K562 (cell line): ENCODE measurements around the gene HK1. TPM values are rescaled to one million over a fixed set of nuclear protein-coding genes. Genes with fewer than 3 reads are reported as not detected.
A peak's percentile ranks its signal among the peaks of the same experiment; 100 is the strongest.

Experiments
- BCL6 ChIP-seq: fragments of 250-450 bp; sonication (Bioruptor Pico); IDR thresholded peaks from 2 replicates; pipeline ENCODE4 v1.4.0; 2020
- BCOR ChIP-seq: fragments of 450-650 bp; IDR thresholded peaks from 2 replicates; pipeline ENCODE4 v1.6.1; 2016
- CBX1 ChIP-seq: sonication (generic); IDR thresholded peaks from 2 replicates; pipeline ENCODE4 v1.6.1; 2016; ENCODE audit warnings: antibody characterized with exemption, low read depth, mild to moderate bottlenecking
- DLX4 ChIP-seq: fragments of 250-450 bp; sonication (Bioruptor Pico); IDR thresholded peaks from 2 replicates; pipeline ENCODE4 v1.6.1; 2021; ENCODE audit warnings: mild to moderate bottlenecking
- FOXM1 ChIP-seq, 2 experiments: fragments of 450-650 bp in 1 of 2; sonication (generic) in 1 of 2; formaldehyde crosslinking in 1 of 2; IDR thresholded peaks; 2 replicates each; pipeline versions ENCODE4 v1.6.1 to v1.9.0; 2017 to 2022; ENCODE audit warnings: low read depth in 2 of 2, mild to moderate bottlenecking in 2 of 2, missing genetic modification reagents in 1 of 2, moderate library complexity in 1 of 2
- HDAC3 ChIP-seq: fragments of 450-650 bp; IDR thresholded peaks from 2 replicates; pipeline ENCODE4 v1.6.1; 2018; ENCODE audit warnings: borderline replicate concordance, mild to moderate bottlenecking, moderate library complexity; ENCODE audit not compliant: partially characterized antibody
- ILF3 ChIP-seq: fragments of 450-650 bp; IDR thresholded peaks from 2 replicates; pipeline ENCODE4 v1.6.1; 2018; ENCODE audit warnings: antibody characterized with exemption, mild to moderate bottlenecking, moderate library complexity, borderline replicate concordance
- SMARCA4 ChIP-seq: fragments of 450-650 bp; IDR thresholded peaks from 2 replicates; pipeline ENCODE4 v1.6.1; 2016
- SREBF1 ChIP-seq: fragments of 150-350 bp; IDR thresholded peaks from 2 replicates; pipeline ENCODE4 v1.6.1; 2014; ENCODE audit warnings: antibody characterized with exemption, low read depth, low read length, borderline replicate concordance
- TBL1XR1 ChIP-seq, 2 experiments: IDR thresholded peaks; 2 replicates each; pipeline ENCODE4 v1.6.1; 2012; ENCODE audit warnings: improper control_type of control experiment in 2 of 2, low read length in 2 of 2, mild to moderate bottlenecking in 1 of 2
- TRIM25 ChIP-seq: fragments of 450-650 bp; IDR thresholded peaks from 2 replicates; pipeline ENCODE4 v1.7.0; 2016; ENCODE audit warnings: borderline replicate concordance
- ZBTB40 ChIP-seq, 2 experiments: fragments of 450-650 bp in 1 of 2; sonication (generic) in 1 of 2; formaldehyde crosslinking in 1 of 2; IDR thresholded peaks; 2 replicates each; pipeline versions ENCODE4 v1.7.1 to v1.9.0; 2016 to 2022; ENCODE audit warnings: inconsistent platforms in 1 of 2, mild to moderate bottlenecking in 1 of 2, missing genetic modification reagents in 1 of 2
- ZFX ChIP-seq: sonication (generic); formaldehyde crosslinking; IDR thresholded peaks from 2 replicates; pipeline ENCODE4 v1.8.0; 2022; ENCODE audit warnings: mild to moderate bottlenecking, missing genetic modification reagents, moderate library complexity
- ZNF174 ChIP-seq: fragments of 250-450 bp; sonication (Bioruptor Pico); IDR thresholded peaks from 2 replicates; pipeline ENCODE4 v1.4.0; 2020; ENCODE audit warnings: mild to moderate bottlenecking
- ZNF23 ChIP-seq: fragments of 250-450 bp; sonication (Bioruptor Pico); IDR thresholded peaks from 2 replicates; pipeline ENCODE4 v1.4.0; 2020; ENCODE audit warnings: mild to moderate bottlenecking
- polyA plus RNA-seq, 8 experiments: library from polyadenylated mRNA; depleted of rRNA in 4 of 8; stranded (reverse) in 5 of 8; unstranded in 3 of 8; fragments of >200 nt; fragmentation: Nextera tagmentation in 2 of 8; fragmentation: Illumina TruSeq in 1 of 8; extraction: Ambion mirVana in 2 of 8; extraction: Trizol in 1 of 8; gene quantifications; 2 replicates each; pipeline versions ENCODE4 v1.2.1 to v1.2.3, GENCODE V29; 2011 to 2014; ENCODE audit warnings: inconsistent platforms in 1 of 8, missing spikeins in 1 of 8
- total RNA-seq, 7 experiments: library from RNA; depleted of rRNA in 6 of 7; stranded (reverse); fragments of >200 nt in 6 of 7; fragmentation: Illumina TruSeq in 2 of 7; extraction: Trizol in 2 of 7; gene quantifications; 2 replicates each; pipeline versions ENCODE4 v1.2.1 to v1.2.3, GENCODE V29; 2011 to 2021; ENCODE audit warnings: low replicate concordance in 1 of 7

HK1 gene
- total and polyA plus RNA-seq, 9 of the 15 experiments (the other 6 are each of a cell fraction or from before 2014, with no cell fraction given): 29.2 to 444 (median 193) TPM

GRCh38 chr10:69327463-69328379 is 49.4 kb downstream of the HK1 start (continued):
- TF ChIP-seq ZNF23 (CRISPR knock-in tag) (no peak), SREBF1 (no peak), ZFX (CRISPR knock-in tag) (no peak), TRIM25 (no peak), ILF3 (no peak), BCL6 (CRISPR knock-in tag) (no peak), CBX1 (no peak), HDAC3 (no peak), SMARCA4 (0 out of 2 replicates have a peak, but pooled peaks have one; percentile 26), TBL1XR1 (IDR thresholded peaks at IDR 0.05; ENCODE audit: low read length in 2 of 2) (no peak), FOXM1 (IDR thresholded peaks at IDR 0.05; ENCODE audit: low read depth) (no peak), FOXM1 (CRISPR knock-in tag; IDR thresholded peaks at IDR 0.05; ENCODE audit: low read depth) (no peak), ZNF174 (CRISPR knock-in tag) (no peak), BCOR (no peak), ZBTB40 (IDR thresholded peaks at IDR 0.05) (no peak), ZBTB40 (CRISPR knock-in tag; IDR thresholded peaks at IDR 0.05) (no peak), DLX4 (CRISPR knock-in tag) (no peak)
